ENCODE data around the gene TMEM127. TPM values are rescaled to one million over a fixed set of nuclear protein-coding genes. Genes with fewer than 3 reads are reported as not detected.

Gene TMEM127
- polyA plus RNA-seq, 2 donors: 25.8 to 29.3 TPM

GRCh38 chr2:96256611-96257113, 9.1 kb downstream of the TMEM127 start:
- Histone ChIP-seq H3K27ac (ENCODE audit: low read depth in 2 of 2, low read length in 1 of 2) (no peak overlapping the region), H3K27me3 (ENCODE audit: control insufficient read depth in 1 of 2, insufficient read depth in 2 of 2, low read length in 2 of 2) (no peaks in the 10 kb centered on the region), H3K36me3 (ENCODE audit: control insufficient read depth in 2 of 2, insufficient read depth in 2 of 2, low read length in 1 of 2) (peaks cover 19 to 37% of the 10 kb centered on the region in 2 donors), H3K9me3 (ENCODE audit: control insufficient read depth in 2 of 2, insufficient read depth in 1 of 2, low read depth in 1 of 2, low read length in 1 of 2) (no peaks in the 10 kb centered on the region), H3K4me1 (ENCODE audit: control insufficient read depth in 2 of 2, insufficient read depth in 2 of 2, low read length in 1 of 2) (peaks cover 12 to 13% of the 10 kb centered on the region in 2 donors), H3K4me3 (ENCODE audit: low read depth in 1 of 2, low read length in 2 of 2) (no peak overlapping the region)
- WGBS, 2 donors: 72 to 77% methylated on average over 6 of the region's 6 CpGs

GRCh38 chr2:96254571-96254970, 11.2 kb downstream of the TMEM127 start:
- Histone ChIP-seq H3K4me1 (ENCODE audit: control insufficient read depth in 2 of 2, insufficient read depth in 2 of 2, low read length in 1 of 2) (peaks cover 0 to 6% of the 10 kb centered on the region in 2 donors), H3K36me3 (ENCODE audit: control insufficient read depth in 2 of 2, insufficient read depth in 2 of 2, low read length in 1 of 2) (peaks cover 19 to 38% of the 10 kb centered on the region in 2 donors), H3K27me3 (ENCODE audit: control insufficient read depth in 1 of 2, insufficient read depth in 2 of 2, low read length in 2 of 2) (no peaks in the 10 kb centered on the region), H3K4me3 (ENCODE audit: low read depth in 1 of 2, low read length in 2 of 2) (no peak overlapping the region), H3K27ac (ENCODE audit: low read depth in 2 of 2, low read length in 1 of 2) (peak overlapping the region; percentile 6 to 17), H3K9me3 (ENCODE audit: control insufficient read depth in 2 of 2, insufficient read depth in 1 of 2, low read depth in 1 of 2, low read length in 1 of 2) (no peaks in the 10 kb centered on the region)
- 76 to 77% methylated on average over 11 of the region's 11 CpGs for WGBS, 2 donors

- 86% methylated on average over 7 of the region's 7 CpGs for WGBS, 2 donors
- H3K36me3 ChIP-seq (ENCODE audit: control insufficient read depth in 2 of 2, insufficient read depth in 2 of 2, low read length in 1 of 2): peaks cover 19 to 38% of the 10 kb centered on the region in 2 donors
- no peaks in the 10 kb centered on the region for H3K27me3 ChIP-seq (ENCODE audit: control insufficient read depth in 1 of 2, insufficient read depth in 2 of 2, low read length in 2 of 2)
- no peak overlapping the region for H3K4me3 ChIP-seq (ENCODE audit: low read depth in 1 of 2, low read length in 2 of 2)
- no peaks in the 10 kb centered on the region for H3K4me1 ChIP-seq (ENCODE audit: control insufficient read depth in 2 of 2, insufficient read depth in 2 of 2, low read length in 1 of 2)
- H3K27ac ChIP-seq (ENCODE audit: low read depth in 2 of 2, low read length in 1 of 2): no peak overlapping the region
- no peaks in the 10 kb centered on the region for H3K9me3 ChIP-seq (ENCODE audit: control insufficient read depth in 2 of 2, insufficient read depth in 1 of 2, low read depth in 1 of 2, low read length in 1 of 2)
Observed at GRCh38 chr2:96253006-96253405, 12.8 kb downstream of the TMEM127 start.

- H3K36me3 ChIP-seq (ENCODE audit: control insufficient read depth in 2 of 2, insufficient read depth in 2 of 2, low read length in 1 of 2): peaks cover 19 to 38% of the 10 kb centered on the region in 2 donors
- H3K27ac ChIP-seq (ENCODE audit: low read depth in 2 of 2, low read length in 1 of 2): no peak overlapping the region
- no peaks in the 10 kb centered on the region for H3K9me3 ChIP-seq (ENCODE audit: control insufficient read depth in 2 of 2, insufficient read depth in 1 of 2, low read depth in 1 of 2, low read length in 1 of 2)
- no peaks in the 10 kb centered on the region for H3K4me1 ChIP-seq (ENCODE audit: control insufficient read depth in 2 of 2, insufficient read depth in 2 of 2, low read length in 1 of 2)
- WGBS, 2 donors: 90 to 96% methylated on average over 8 of the region's 8 CpGs
- no peak overlapping the region for H3K4me3 ChIP-seq (ENCODE audit: low read depth in 1 of 2, low read length in 2 of 2)
- H3K27me3 ChIP-seq (ENCODE audit: control insufficient read depth in 1 of 2, insufficient read depth in 2 of 2, low read length in 2 of 2): no peaks in the 10 kb centered on the region
Observed at GRCh38 chr2:96252526-96252925, 13.3 kb downstream of the TMEM127 start.

GRCh38 chr2:96251721-96252292, 14.0 kb downstream of the TMEM127 start:
- H3K27ac ChIP-seq (ENCODE audit: low read depth in 2 of 2, low read length in 1 of 2): peak overlapping the region in 1 of 2 donors; percentile 43

GRCh38 chr2:96250188-96250587, 15.6 kb downstream of the TMEM127 start:
- WGBS, 2 donors: 86 to 88% methylated on average over 6 of the region's 6 CpGs
- Histone ChIP-seq H3K27ac (ENCODE audit: low read depth in 2 of 2, low read length in 1 of 2) (no peak overlapping the region), H3K36me3 (ENCODE audit: control insufficient read depth in 2 of 2, insufficient read depth in 2 of 2, low read length in 1 of 2) (peaks cover 19 to 35% of the 10 kb centered on the region in 2 donors), H3K4me1 (ENCODE audit: control insufficient read depth in 2 of 2, insufficient read depth in 2 of 2, low read length in 1 of 2) (peaks cover 0 to 3% of the 10 kb centered on the region in 2 donors), H3K27me3 (ENCODE audit: control insufficient read depth in 1 of 2, insufficient read depth in 2 of 2, low read length in 2 of 2) (no peaks in the 10 kb centered on the region), H3K4me3 (ENCODE audit: low read depth in 1 of 2, low read length in 2 of 2) (no peak overlapping the region), H3K9me3 (ENCODE audit: control insufficient read depth in 2 of 2, insufficient read depth in 1 of 2, low read depth in 1 of 2, low read length in 1 of 2) (no peaks in the 10 kb centered on the region)

More at GRCh38 chr2:96251721-96252292, 14.0 kb downstream of the TMEM127 start:
- WGBS, 2 donors: 61 to 67% methylated on average over 6 of the region's 6 CpGs
- H3K4me3 ChIP-seq (ENCODE audit: low read depth in 1 of 2, low read length in 2 of 2): no peak overlapping the region
- peaks cover 19 to 38% of the 10 kb centered on the region in 2 donors for H3K36me3 ChIP-seq (ENCODE audit: control insufficient read depth in 2 of 2, insufficient read depth in 2 of 2, low read length in 1 of 2)
- H3K9me3 ChIP-seq (ENCODE audit: control insufficient read depth in 2 of 2, insufficient read depth in 1 of 2, low read depth in 1 of 2, low read length in 1 of 2): no peaks in the 10 kb centered on the region
- H3K27me3 ChIP-seq (ENCODE audit: control insufficient read depth in 1 of 2, insufficient read depth in 2 of 2, low read length in 2 of 2): no peaks in the 10 kb centered on the region
- no peaks in the 10 kb centered on the region for H3K4me1 ChIP-seq (ENCODE audit: control insufficient read depth in 2 of 2, insufficient read depth in 2 of 2, low read length in 1 of 2)

GRCh38 chr2:96249654-96250053, 16.1 kb downstream of the TMEM127 start:
- Histone ChIP-seq H3K27ac (ENCODE audit: low read depth in 2 of 2, low read length in 1 of 2) (peak overlapping the region in 1 of 2 donors; percentile 46), H3K36me3 (ENCODE audit: control insufficient read depth in 2 of 2, insufficient read depth in 2 of 2, low read length in 1 of 2) (peaks cover 17 to 31% of the 10 kb centered on the region in 2 donors), H3K9me3 (ENCODE audit: control insufficient read depth in 2 of 2, insufficient read depth in 1 of 2, low read depth in 1 of 2, low read length in 1 of 2) (no peaks in the 10 kb centered on the region), H3K27me3 (ENCODE audit: control insufficient read depth in 1 of 2, insufficient read depth in 2 of 2, low read length in 2 of 2) (no peaks in the 10 kb centered on the region), H3K4me1 (ENCODE audit: control insufficient read depth in 2 of 2, insufficient read depth in 2 of 2, low read length in 1 of 2) (peaks cover 0 to 3% of the 10 kb centered on the region in 2 donors), H3K4me3 (ENCODE audit: low read depth in 1 of 2, low read length in 2 of 2) (no peak overlapping the region)
- WGBS, 2 donors: 88 to 92% methylated on average over 9 of the region's 9 CpGs

- no peak overlapping the region for H3K4me3 ChIP-seq (ENCODE audit: low read depth in 1 of 2, low read length in 2 of 2)
- no peaks in the 10 kb centered on the region for H3K9me3 ChIP-seq (ENCODE audit: control insufficient read depth in 2 of 2, insufficient read depth in 1 of 2, low read depth in 1 of 2, low read length in 1 of 2)
- no peaks in the 10 kb centered on the region for H3K27me3 ChIP-seq (ENCODE audit: control insufficient read depth in 1 of 2, insufficient read depth in 2 of 2, low read length in 2 of 2)
- H3K4me1 ChIP-seq (ENCODE audit: control insufficient read depth in 2 of 2, insufficient read depth in 2 of 2, low read length in 1 of 2): peaks cover 0 to 3% of the 10 kb centered on the region in 2 donors
- H3K27ac ChIP-seq (ENCODE audit: low read depth in 2 of 2, low read length in 1 of 2): no peak overlapping the region
- H3K36me3 ChIP-seq (ENCODE audit: control insufficient read depth in 2 of 2, insufficient read depth in 2 of 2, low read length in 1 of 2): peaks cover 10 to 21% of the 10 kb centered on the region in 2 donors
- 94 to 95% methylated on average over 4 of the region's 4 CpGs for WGBS, 2 donors
Observed at GRCh38 chr2:96248624-96249023, 17.2 kb downstream of the TMEM127 start.

GRCh38 chr2:96247896-96248295, 17.9 kb downstream of the TMEM127 start:
- H3K9me3 ChIP-seq (ENCODE audit: control insufficient read depth in 2 of 2, insufficient read depth in 1 of 2, low read depth in 1 of 2, low read length in 1 of 2): no peaks in the 10 kb centered on the region
- no peaks in the 10 kb centered on the region for H3K27me3 ChIP-seq (ENCODE audit: control insufficient read depth in 1 of 2, insufficient read depth in 2 of 2, low read length in 2 of 2)
- no peak overlapping the region for H3K4me3 ChIP-seq (ENCODE audit: low read depth in 1 of 2, low read length in 2 of 2)
- H3K36me3 ChIP-seq (ENCODE audit: control insufficient read depth in 2 of 2, insufficient read depth in 2 of 2, low read length in 1 of 2): peaks cover 6 to 13% of the 10 kb centered on the region in 2 donors
- H3K27ac ChIP-seq (ENCODE audit: low read depth in 2 of 2, low read length in 1 of 2): no peak overlapping the region
- 61 to 74% methylated on average over 5 of the region's 5 CpGs for WGBS, 2 donors
- H3K4me1 ChIP-seq (ENCODE audit: control insufficient read depth in 2 of 2, insufficient read depth in 2 of 2, low read length in 1 of 2): peaks cover 0 to 3% of the 10 kb centered on the region in 2 donors

GRCh38 chr2:96247009-96247408, 18.8 kb downstream of the TMEM127 start:
- WGBS, 2 donors: 81 to 86% methylated on average over 3 of the region's 3 CpGs
- H3K4me1 ChIP-seq (ENCODE audit: control insufficient read depth in 2 of 2, insufficient read depth in 2 of 2, low read length in 1 of 2): peaks cover 0 to 3% of the 10 kb centered on the region in 2 donors
- peak overlapping the region in 1 of 2 donors; percentile 57 for H3K27ac ChIP-seq (ENCODE audit: low read depth in 2 of 2, low read length in 1 of 2)

More at GRCh38 chr2:96247009-96247408, 18.8 kb downstream of the TMEM127 start:
- no peak overlapping the region for H3K4me3 ChIP-seq (ENCODE audit: low read depth in 1 of 2, low read length in 2 of 2)
- H3K9me3 ChIP-seq (ENCODE audit: control insufficient read depth in 2 of 2, insufficient read depth in 1 of 2, low read depth in 1 of 2, low read length in 1 of 2): no peaks in the 10 kb centered on the region
- H3K27me3 ChIP-seq (ENCODE audit: control insufficient read depth in 1 of 2, insufficient read depth in 2 of 2, low read length in 2 of 2): no peaks in the 10 kb centered on the region
- H3K36me3 ChIP-seq (ENCODE audit: control insufficient read depth in 2 of 2, insufficient read depth in 2 of 2, low read length in 1 of 2): peaks cover 0 to 4% of the 10 kb centered on the region in 2 donors

All from esophagus (tissue), 2 donors.